Body of pancreas (tissue), 4 donors: ENCODE data around the gene ADAMTS19. TPM values are rescaled to one million over a fixed set of nuclear protein-coding genes. Genes with fewer than 3 reads are reported as not detected.
A peak's percentile ranks its signal among the peaks of the same experiment; 100 is the strongest.

Experiments
- ATAC-seq: fragments of 150-250 bp; one replicate; pipeline ENCODE4 v1.9.1; 2016
- DNase-seq, 4 donors: peaks; one replicate each; pipeline ENCODE4 v3.0.0-alpha.2; 2019
- H3K27ac ChIP-seq, 4 donors: fragments of 200-600 bp; sonication (generic); 1 replicate in 3 of 4; 2 replicates in 1 of 4; pipeline versions ENCODE4 v1.5.1 to v1.6.1; 2016 to 2019; ENCODE audit warnings: mild to moderate bottlenecking in 1 of 4, mixed read lengths in 1 of 4, moderate library complexity in 1 of 4
- H3K27me3 ChIP-seq, 2 donors: fragments of 200-600 bp; sonication (generic); one replicate each; pipeline ENCODE4 v1.6.0; 2016; ENCODE audit warnings: mild to moderate bottlenecking in 1 of 2
- H3K36me3 ChIP-seq, 2 donors: fragments of 200-600 bp; sonication (generic); replicated peaks in 1 of 2; 2 replicates each; pipeline ENCODE4 v1.5.1; 2016; ENCODE audit warnings: low read depth in 2 of 2; ENCODE audit not compliant: insufficient read depth in 1 of 2
- H3K4me1 ChIP-seq: fragments of 200-600 bp; sonication (generic); one replicate; pipeline ENCODE4 v1.6.0; 2016
- H3K4me3 ChIP-seq, 2 donors: fragments of 200-600 bp; sonication (generic); 1 replicate in 1 of 2; 2 replicates in 1 of 2; pipeline ENCODE4 v1.5.1; 2016 to 2019
- H3K9me3 ChIP-seq, 3 donors: fragments of 200-600 bp; sonication (generic); 1 replicate in 2 of 3; 2 replicates in 1 of 3; pipeline ENCODE4 v1.5.1; 2016
- CTCF ChIP-seq, 7 experiments: fragments of 450-650 bp in 4 of 7; fragments of 200-600 bp in 3 of 7; sonication (generic) in 3 of 7; IDR thresholded peaks; one replicate each; pipeline ENCODE4 v1.5.1; 2016 to 2019; ENCODE audit warnings: antibody characterized with exemption in 7 of 7
- POLR2A ChIP-seq, 3 donors: fragments of 450-650 bp; IDR thresholded peaks; one replicate each; pipeline ENCODE4 v1.6.1; 2016; ENCODE audit warnings: antibody characterized with exemption in 3 of 3, mild to moderate bottlenecking in 2 of 3
- WGBS, 2 donors: methylation state at CpG; one replicate each; pipeline ENCODE4 v1.1.5; 2017; 5-methylcytosine and 5-hydroxymethylcytosine counted together
- intact Hi-C: fragments of 100-400 bp; cut with DNase I; formaldehyde crosslinking; loops from one replicate; pipeline ENCODE4 v1.15.1; 2023
- total RNA-seq, 2 donors: library from RNA; depleted of rRNA; stranded (reverse); fragments of >200 nt; gene quantifications; one replicate each; pipeline ENCODE4 v1.1.0, GENCODE V29; 2016

The ADAMTS19 gene
- total RNA-seq, 2 donors from 2014 or later: 0.26 to 1.3 TPM

- TF ChIP-seq POLR2A (IDR thresholded peaks at IDR 0.05) (no peak), CTCF (IDR thresholded peaks at IDR 0.05) (no peak)
- WGBS, 2 donors: 63 to 64% methylated on average over 6 of the region's 6 CpGs
- intact Hi-C loops: no loop called here
Observed at GRCh38 chr5:129661366-129662035, 201.4 kb downstream of the ADAMTS19 start.

GRCh38 chr5:129664336-129664937 is 204.3 kb downstream of the ADAMTS19 start:
- peak; percentile 45 to 76 (median 60) for DNase-seq
- 20 to 29% methylated on average over 3 of the region's 3 CpGs for WGBS, 2 donors

More at GRCh38 chr5:129661366-129662035, 201.4 kb downstream of the ADAMTS19 start:
- no peak overlapping the region for H3K4me3 ChIP-seq
- H3K9me3 ChIP-seq: no peaks in the 10 kb centered on the region
- no peak overlapping the region for H3K27ac ChIP-seq
- H3K36me3 ChIP-seq: no peaks in the 10 kb centered on the region
- no peaks in the 10 kb centered on the region for H3K27me3 ChIP-seq
- no peaks in the 10 kb centered on the region for H3K4me1 ChIP-seq
- no peak for DNase-seq
- no peak for ATAC-seq

GRCh38 chr5:129670957-129671500 is 210.9 kb downstream of the ADAMTS19 start:
- ATAC-seq (no peak), DNase-seq (no peak)
- H3K36me3 ChIP-seq: no peaks in the 10 kb centered on the region
- no peak for TF ChIP-seq CTCF (IDR thresholded peaks at IDR 0.05)
- H3K27me3 ChIP-seq: no peaks in the 10 kb centered on the region
- intact Hi-C loops: no loop called here
- no peaks in the 10 kb centered on the region for H3K4me1 ChIP-seq
- 57 to 77% methylated on average over 2 of the region's 2 CpGs for WGBS, 2 donors
- no peak overlapping the region for H3K27ac ChIP-seq
- no peak overlapping the region for H3K4me3 ChIP-seq
- no peaks in the 10 kb centered on the region for H3K9me3 ChIP-seq

More at GRCh38 chr5:129664336-129664937, 204.3 kb downstream of the ADAMTS19 start:
- peak; percentile 34 to 77 (median 67) for TF ChIP-seq CTCF (IDR thresholded peaks at IDR 0.05)
- TF ChIP-seq POLR2A (IDR thresholded peaks at IDR 0.05): no peak
- H3K27me3 ChIP-seq: no peaks in the 10 kb centered on the region
- no peaks in the 10 kb centered on the region for H3K36me3 ChIP-seq
- peak; percentile 55 for ATAC-seq
- intact Hi-C loops: no loop called here
- no peaks in the 10 kb centered on the region for H3K9me3 ChIP-seq
- no peak overlapping the region for H3K4me3 ChIP-seq
- no peak overlapping the region for H3K27ac ChIP-seq
- H3K4me1 ChIP-seq: no peaks in the 10 kb centered on the region

GRCh38 chr5:129672006-129672405 is 211.9 kb downstream of the ADAMTS19 start:
- intact Hi-C loops: no loop called here
- ATAC-seq (no peak), DNase-seq (no peak)
- H3K9me3 ChIP-seq: no peaks in the 10 kb centered on the region
- no peak overlapping the region for H3K27ac ChIP-seq
- WGBS, 2 donors: 29 to 56% methylated on average over 2 of the region's 2 CpGs
- H3K4me1 ChIP-seq: no peaks in the 10 kb centered on the region
- H3K36me3 ChIP-seq: no peaks in the 10 kb centered on the region
- no peaks in the 10 kb centered on the region for H3K27me3 ChIP-seq
- H3K4me3 ChIP-seq: no peak overlapping the region
- TF ChIP-seq CTCF (IDR thresholded peaks at IDR 0.05) (no peak), POLR2A (IDR thresholded peaks at IDR 0.05) (no peak)
